H1 (cell line): Measurements from ENCODE around the gene AKR7A3. TPM values are rescaled to one million over a fixed set of nuclear protein-coding genes. Genes with fewer than 3 reads are reported as not detected.

Source experiments
- CTCF ChIA-PET: fragments of 300-600 bp; sonication (Branson Sonifier 250); formaldehyde crosslinking; loops from one replicate; lab custom pipeline; 2021; ENCODE audit not compliant: partially characterized antibody; lab: Charles Lee
- POLR2A ChIA-PET: fragments of 300-600 bp; sonication (Branson Sonifier 250); formaldehyde crosslinking; loops from one replicate; lab custom pipeline; 2021; ENCODE audit warnings: inconsistent platforms; ENCODE audit not compliant: partially characterized antibody; lab: Charles Lee
- DNase-seq, 2 experiments: peaks; one replicate each; pipeline versions ENCODE4 v3.0.0 to v3.0.0-alpha.2; 2010 to 2022; ENCODE audit warnings: low spot score in 2 of 2, low read depth in 1 of 2, mixed read lengths in 1 of 2
- FAIRE-seq: peaks from 2 replicates; lab custom pipeline; 2011; peaks lifted over from hg19 to GRCh38; lab: Jason Lieb, UNC
- H2AFZ ChIP-seq: 2 replicates; pipeline ENCODE4 v1.8.1; 2012; ENCODE audit warnings: low read length, inconsistent platforms
- H2AK5ac ChIP-seq: 2 replicates; pipeline ENCODE4 v1.6.1; 2013; ENCODE audit warnings: low read depth, low read length
- H2BK120ac ChIP-seq: replicated peaks from 2 replicates; pipeline ENCODE3; 2013; ENCODE audit warnings: low read depth, low read length, inconsistent platforms
- H2BK12ac ChIP-seq: 2 replicates; pipeline ENCODE4 v1.6.1; 2013; ENCODE audit warnings: low read depth, low read length
- H2BK15ac ChIP-seq: 2 replicates; pipeline ENCODE4 v1.6.1; 2013; ENCODE audit warnings: low read length
- H2BK20ac ChIP-seq: 2 replicates; pipeline ENCODE4 v1.6.1; 2013; ENCODE audit warnings: low read length
- H2BK5ac ChIP-seq: 2 replicates; pipeline ENCODE4 v1.6.1; 2013; ENCODE audit warnings: low read depth, low read length
- H3K14ac ChIP-seq: 2 replicates; pipeline ENCODE4 v1.6.1; 2013; ENCODE audit warnings: inconsistent platforms; ENCODE audit not compliant: insufficient read length
- H3K18ac ChIP-seq: 2 replicates; pipeline ENCODE4 v1.6.1; 2013; ENCODE audit warnings: low read length; ENCODE audit errors: extremely low read depth
- H3K23ac ChIP-seq: 2 replicates; pipeline ENCODE4 v1.6.1; 2013; ENCODE audit warnings: inconsistent platforms; ENCODE audit not compliant: insufficient read length
- H3K23me2 ChIP-seq: 2 replicates; pipeline ENCODE4 v1.6.1; 2013; ENCODE audit warnings: low read depth, low read length
- H3K27ac ChIP-seq: 2 replicates; pipeline ENCODE4 v1.6.1; 2011; ENCODE audit warnings: low read depth, low read length, inconsistent platforms
- H3K27me3 ChIP-seq, 4 experiments: replicated peaks in 1 of 4; 1 replicate in 1 of 4; 2 replicates in 3 of 4; pipeline versions ENCODE4 v1.6.1 to v1.8.1; 2011 to 2013; ENCODE audit warnings: low read length in 3 of 4, mild to moderate bottlenecking in 3 of 4, inconsistent platforms in 2 of 4, mixed read lengths in 2 of 4, moderate library complexity in 1 of 4; ENCODE audit not compliant: control insufficient read depth in 3 of 4, insufficient read depth in 3 of 4; ENCODE audit errors: extremely low read depth in 1 of 4
- H3K36me3 ChIP-seq, 4 experiments: 2 replicates each; pipeline versions ENCODE4 v1.6.1 to v1.8.1; 2011 to 2013; ENCODE audit warnings: mild to moderate bottlenecking in 4 of 4, low read length in 3 of 4, moderate library complexity in 2 of 4, control low read depth in 1 of 4, inconsistent platforms in 1 of 4; ENCODE audit not compliant: insufficient read depth in 4 of 4, control insufficient read depth in 2 of 4
- H3K4ac ChIP-seq: replicated peaks from 2 replicates; pipeline ENCODE3; 2013; ENCODE audit warnings: low read length, low read depth, mixed read lengths, inconsistent platforms; ENCODE audit not compliant: insufficient read length
- H3K4me1 ChIP-seq, 4 experiments: replicated peaks in 1 of 4; 1 replicate in 1 of 4; 2 replicates in 3 of 4; pipeline versions ENCODE4 v1.6.1 to v1.8.1; 2011 to 2013; ENCODE audit warnings: low read length in 3 of 4, inconsistent platforms in 2 of 4, mixed read lengths in 1 of 4; ENCODE audit not compliant: insufficient read depth in 4 of 4, control insufficient read depth in 3 of 4
- H3K4me2 ChIP-seq, 2 experiments: 2 replicates each; pipeline versions ENCODE4 v1.6.1 to v1.8.1; 2011 to 2013; ENCODE audit warnings: low read depth in 2 of 2, low read length in 2 of 2, control low read depth in 1 of 2, inconsistent platforms in 1 of 2, mild to moderate bottlenecking in 1 of 2; ENCODE audit not compliant: insufficient read depth in 1 of 2
- H3K4me3 ChIP-seq, 4 experiments: fragments of 200-600, 300-600 bp in 1 of 4; sonication (generic), shearing (Covaris generic), sonication (Bioruptor Twin) in 1 of 4; 2 replicates each; pipeline versions ENCODE4 v1.5.1 to v1.8.1; 2011 to 2016; ENCODE audit warnings: low read length in 4 of 4, low read depth in 3 of 4, control low read depth in 2 of 4, inconsistent platforms in 2 of 4, mild to moderate bottlenecking in 2 of 4, mixed read lengths in 1 of 4, moderate library complexity in 1 of 4; ENCODE audit not compliant: insufficient read depth in 2 of 4; ENCODE audit errors: extremely low read depth in 1 of 4
- H3K56ac ChIP-seq: replicated peaks from 2 replicates; pipeline ENCODE3; 2013; ENCODE audit warnings: low read depth, mild to moderate bottlenecking, mixed read lengths, low read length, inconsistent platforms; ENCODE audit not compliant: insufficient read length
- H3K79me1 ChIP-seq: 2 replicates; pipeline ENCODE4 v1.6.1; 2013; ENCODE audit warnings: low read depth, low read length, control low read depth
- H3K79me2 ChIP-seq, 2 experiments: 2 replicates each; pipeline versions ENCODE4 v1.6.1 to v1.8.1; 2012 to 2013; ENCODE audit warnings: low read length in 2 of 2, mild to moderate bottlenecking in 2 of 2, inconsistent platforms in 1 of 2; ENCODE audit not compliant: insufficient read depth in 2 of 2, control insufficient read depth in 1 of 2
- H3K9ac ChIP-seq, 4 experiments: replicated peaks in 1 of 4; 1 replicate in 1 of 4; 2 replicates in 3 of 4; pipeline versions ENCODE4 v1.6.1 to v1.8.1; 2011 to 2013; ENCODE audit warnings: low read depth in 3 of 4, low read length in 3 of 4, control low read depth in 2 of 4, mild to moderate bottlenecking in 2 of 4, moderate library complexity in 2 of 4, inconsistent platforms in 1 of 4; ENCODE audit errors: extremely low read depth in 1 of 4
- H3K9me3 ChIP-seq, 2 experiments: 2 replicates each; pipeline versions ENCODE4 v1.6.1 to v1.8.1; 2012 to 2013; ENCODE audit warnings: mild to moderate bottlenecking in 2 of 2, moderate library complexity in 2 of 2, control low read depth in 1 of 2, inconsistent platforms in 1 of 2, low read depth in 1 of 2, low read length in 1 of 2, mixed read lengths in 1 of 2; ENCODE audit not compliant: insufficient read depth in 2 of 2
- H4K20me1 ChIP-seq, 2 experiments: replicated peaks in 1 of 2; 2 replicates each; pipeline versions ENCODE3 to v1.8.1; 2011 to 2013; ENCODE audit warnings: inconsistent platforms in 2 of 2, low read length in 2 of 2, mild to moderate bottlenecking in 1 of 2; ENCODE audit not compliant: insufficient read depth in 2 of 2, control insufficient read depth in 1 of 2
- H4K5ac ChIP-seq: 2 replicates; pipeline ENCODE4 v1.6.1; 2013; ENCODE audit warnings: low read length, low read depth, mixed read lengths, inconsistent platforms; ENCODE audit not compliant: insufficient read length
- H4K8ac ChIP-seq: 2 replicates; pipeline ENCODE4 v1.8.0; 2013; ENCODE audit warnings: mild to moderate bottlenecking, moderate library complexity, low read length, inconsistent platforms; ENCODE audit not compliant: insufficient read depth; ENCODE audit errors: extremely low read depth
- H4K91ac ChIP-seq: replicated peaks from 2 replicates; pipeline ENCODE3; 2013; ENCODE audit warnings: low read length, mixed read lengths, inconsistent platforms; ENCODE audit not compliant: insufficient read length
- ASH2L ChIP-seq: fragments of 200-600, 300-600 bp; sonication (generic); IDR thresholded peaks from one replicate; pipeline ENCODE4 v1.7.1; 2017; ENCODE audit warnings: low read length
- CBX8 ChIP-seq: fragments of 300-800, 300-1000 bp; sonication (generic); IDR thresholded peaks from 2 replicates; pipeline ENCODE4 v1.7.1; 2016; ENCODE audit warnings: low read depth, low read length, borderline replicate concordance
- GTF2F1 ChIP-seq: IDR thresholded peaks from 2 replicates; pipeline ENCODE4 v1.6.1; 2012; ENCODE audit warnings: low read depth, low read length, improper control_type of control experiment, borderline replicate concordance
- JUN ChIP-seq: IDR thresholded peaks from 2 replicates; pipeline ENCODE4 v1.6.1; 2011; ENCODE audit warnings: low read depth, mild to moderate bottlenecking, improper control_type of control experiment, low read length
- JUND ChIP-seq: IDR thresholded peaks from 2 replicates; pipeline ENCODE4 v1.6.1; 2011; ENCODE audit warnings: mild to moderate bottlenecking, improper control_type of control experiment, low read length
- KDM1A ChIP-seq: fragments of 200-600, 300-600 bp; sonication (generic); IDR thresholded peaks from 2 replicates; pipeline ENCODE4 v1.7.1; 2016; ENCODE audit warnings: mild to moderate bottlenecking, low read length, borderline replicate concordance
- PHF8 ChIP-seq: fragments of 200-600 bp; sonication (generic); conservative IDR thresholded peaks from 2 replicates; pipeline ENCODE4 v1.7.1; 2012; ENCODE audit warnings: low read depth, mild to moderate bottlenecking, inconsistent platforms, low read length, moderate library complexity
- RBBP5 ChIP-seq: IDR thresholded peaks from 2 replicates; pipeline ENCODE4 v1.7.1; 2012; ENCODE audit warnings: low read depth, mild to moderate bottlenecking, inconsistent platforms, low read length, moderate library complexity, borderline replicate concordance
- RFX5 ChIP-seq: IDR thresholded peaks from 2 replicates; pipeline ENCODE4 v1.6.1; 2011; ENCODE audit warnings: low read depth, low read length, improper control_type of control experiment, borderline replicate concordance
- SP1 ChIP-seq: IDR thresholded peaks from 2 replicates; pipeline ENCODE4 v1.6.1; 2011; ENCODE audit warnings: low read depth, low read length
- SP2 ChIP-seq: IDR thresholded peaks from 2 replicates; pipeline ENCODE4 v1.6.1; 2012; ENCODE audit warnings: mild to moderate bottlenecking, low read length, inconsistent platforms
- TAF7 ChIP-seq: optimal IDR thresholded peaks from 2 replicates; pipeline ENCODE3; 2011; ENCODE audit warnings: low read depth, mild to moderate bottlenecking, inconsistent platforms, low read length, moderate library complexity, borderline replicate concordance
- TCF12 ChIP-seq: IDR thresholded peaks from 2 replicates; pipeline ENCODE4 v1.6.1; 2011; ENCODE audit warnings: low read depth, mild to moderate bottlenecking, low read length
- WGBS, 2 experiments: shearing (Covaris generic) in 1 of 2; methylation state at CpG; one replicate each; pipeline versions ENCODE4 v1.1.6 to v1.1.7; 2013 to 2015; ENCODE audit warnings: low lambda C conversion rate in 2 of 2, mixed read lengths in 2 of 2, inconsistent platforms in 1 of 2, low coverage in 1 of 2, missing lambda C conversion rate in 1 of 2; ENCODE audit not compliant: insufficient replicate concordance in 2 of 2, insufficient coverage in 1 of 2, insufficient read length in 1 of 2; ENCODE audit errors: extremely low coverage in 1 of 2, missing lambda C conversion rate in 1 of 2; 5-methylcytosine and 5-hydroxymethylcytosine counted together
- polyA plus RNA-seq, 7 experiments: library from polyadenylated mRNA; depleted of rRNA in 3 of 7; stranded (reverse) in 5 of 7; unstranded in 2 of 7; fragments of >200 nt in 5 of 7; fragments of 200-250 nt in 2 of 7; gene quantifications; 1 replicate in 5 of 7; 2 replicates in 1 of 7; 4 replicates in 1 of 7; pipeline versions ENCODE4 v1.2.1 to v1.2.3, GENCODE V29; 2011 to 2013; ENCODE audit warnings: missing spikeins in 2 of 7, mixed read lengths in 2 of 7
- total RNA-seq: library from RNA; stranded (reverse); fragmentation: NEBNext Ultra II Directional; extraction: Animal tissue kit (Norgen Biotek cat#: 25700); gene quantifications from 2 replicates; pipeline ENCODE4 v1.2.1, GENCODE V29; 2021

The AKR7A3 gene
- total and polyA plus RNA-seq, 2 of the 8 experiments (the other 6 are each of a cell fraction or from before 2014, with no cell fraction given) = 0.62 to 0.65 TPM

GRCh38 chr1:19306941-19307340 is 18.4 kb upstream of the AKR7A3 start:
- no peaks in the 10 kb centered on the region; a peak in 1 of 4 replicates for H3K79me2 ChIP-seq
- no peak overlapping the region for H3K27ac ChIP-seq
- H2AFZ ChIP-seq = no peak overlapping the region
- H3K36me3 ChIP-seq = peaks cover 5 to 30% (median 18%) of the 10 kb centered on the region in 4 experiments; a peak in 7 of 8 replicates
- no peak overlapping the region for H2BK5ac ChIP-seq
- H3K18ac ChIP-seq = no peak overlapping the region
- H4K91ac ChIP-seq = no peak overlapping the region
- H3K79me1 ChIP-seq = peaks cover 2% of the 10 kb centered on the region; the same call in 1 of the 2 replicates
- H3K9ac ChIP-seq = no peak overlapping the region
- H4K8ac ChIP-seq = no peak overlapping the region
- H3K56ac ChIP-seq = no peak overlapping the region
- no peak overlapping the region for H2AK5ac ChIP-seq
- no peak for FAIRE-seq
- POLR2A ChIA-PET = interaction anchor here (0.7 kb wide), 1 partner anchor 176 kb away, joined by 3 read pairs; no protein-coding TSS in a partner anchor
- peaks cover 6% of the 10 kb centered on the region; the same call in 1 of the 2 replicates for H3K23me2 ChIP-seq
- TF ChIP-seq GTF2F1 (no peak), RBBP5 (no peak), RFX5 (no peak), JUND (no peak), CBX8 (no peak), TAF7 (no peak), ASH2L (no peak), KDM1A (no peak), PHF8 (no peak), JUN (no peak), SP1 (no peak), SP2 (no peak), TCF12 (no peak)
- no peak for DNase-seq
- no peak overlapping the region for H2BK15ac ChIP-seq
- no peaks in the 10 kb centered on the region for H3K9me3 ChIP-seq
- no peak overlapping the region for H3K14ac ChIP-seq
- no peak overlapping the region for H3K4me3 ChIP-seq
- H2BK120ac ChIP-seq = no peak overlapping the region
- no peak overlapping the region for H3K4me2 ChIP-seq
- H3K4me1 ChIP-seq = peaks cover 0 to 9% (median 3%) of the 10 kb centered on the region in 4 experiments; a peak in 4 of 7 replicates
- H4K5ac ChIP-seq = no peak overlapping the region
- no peak overlapping the region for H2BK20ac ChIP-seq
- CTCF ChIA-PET = interaction anchor here (0.6 to 0.8 kb wide), 3 partner anchors 10 to 347 kb away, joined by 3 read pairs; no protein-coding TSS in a partner anchor
- peaks cover 5 to 6% of the 10 kb centered on the region in 2 experiments for H4K20me1 ChIP-seq
- H3K23ac ChIP-seq = no peak overlapping the region
- H2BK12ac ChIP-seq = no peak overlapping the region
- 81% methylated on average over 5 of the region's 6 CpGs; no CpG with 5 or more reads in 1 of the 2 experiments for WGBS, 2 experiments
- H3K27me3 ChIP-seq = peaks cover 0 to 4% (median 1%) of the 10 kb centered on the region in 4 experiments; a peak in 1 of 7 replicates
- no peak overlapping the region for H3K4ac ChIP-seq
